Inflammatory macrophage treated with lipopolysaccharide for 1 hour (primary cell): ENCODE results near the gene TMCC2.
A peak's percentile ranks its signal among the peaks of the same experiment; 100 is the strongest.
"Not testable (repeated sequence)": the region's sequence is repeated elsewhere in the genome, so short reads cannot be mapped to it uniquely, and the experiment has no call there.

Experiments used
- DNase-seq, 2 donors: peaks; one replicate each; pipeline ENCODE4 v3.0.0-alpha.2; 2020 to 2022

TMCC2 gene

GRCh38 chr1:205261946-205262691 lies 34.4 kb downstream of the TMCC2 start:
- DNase-seq, result peak in 1 of 2 donors; percentile 64

GRCh38 chr1:205262731-205263171 lies 35.0 kb downstream of the TMCC2 start:
- no peak for DNase-seq

DNA sequence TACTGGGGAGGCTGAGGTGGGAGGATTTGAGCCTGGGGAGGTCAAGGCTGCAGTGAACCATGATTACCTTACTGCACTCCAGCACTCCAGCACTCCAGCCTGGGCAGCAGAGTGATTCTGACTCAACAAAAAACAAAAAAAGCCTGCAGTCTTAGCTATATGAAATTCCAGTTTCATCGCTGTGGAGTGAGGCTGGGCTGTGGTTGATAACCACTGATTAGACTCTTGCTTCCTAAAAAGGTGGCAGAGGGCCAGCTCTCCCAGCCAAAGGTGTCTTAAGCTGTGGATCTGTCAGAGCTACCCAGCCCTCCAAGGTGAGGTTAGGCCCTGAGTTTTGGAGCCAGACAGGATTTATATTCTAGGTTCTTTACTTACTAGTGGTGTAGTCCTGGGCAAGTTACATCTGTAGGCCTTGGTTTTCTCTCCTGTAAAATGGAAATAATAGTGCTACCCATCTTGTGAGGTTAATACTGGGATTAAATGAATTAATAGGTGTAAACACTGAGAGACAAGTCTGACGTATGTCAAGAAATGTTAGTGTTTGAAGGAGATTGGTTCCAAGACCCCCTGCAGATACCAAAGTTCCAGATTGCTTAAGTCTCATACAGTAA lies 35.9 kb downstream of the TMCC2 start:
- DNase-seq, result no peak

DNA sequence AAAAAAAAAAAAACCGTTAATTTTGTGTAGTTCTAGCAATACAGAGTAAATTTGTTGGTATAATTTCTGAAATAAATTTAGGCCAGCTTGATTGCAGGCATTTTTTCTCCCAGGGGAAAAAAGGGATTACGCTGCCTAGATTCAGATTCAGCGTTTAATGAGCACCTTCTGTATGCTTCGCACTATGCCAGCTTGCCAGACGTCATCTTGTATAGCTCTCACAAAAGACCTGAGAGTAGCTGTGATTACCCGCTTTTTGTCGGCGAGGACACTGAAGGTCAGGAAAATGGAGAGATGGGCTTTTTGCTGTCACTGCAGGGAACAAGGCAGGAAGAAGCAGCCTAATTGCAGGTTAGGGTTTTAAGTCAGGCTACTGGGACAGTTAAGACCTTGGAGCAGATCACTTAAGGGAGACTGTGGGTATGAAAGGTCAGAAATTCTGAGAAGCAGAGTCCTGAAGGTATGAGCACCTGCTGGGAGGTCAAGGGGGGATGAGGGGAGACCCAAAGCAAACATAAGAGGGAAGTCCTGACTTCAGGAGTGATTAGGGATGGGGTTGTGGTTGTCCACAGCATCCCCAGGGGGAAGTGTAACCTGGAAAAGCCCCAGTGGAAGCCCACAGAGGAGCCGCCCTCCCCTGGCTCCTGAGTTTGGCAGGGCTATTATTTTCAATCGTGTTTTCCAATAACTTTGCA lies 39.0 kb downstream of the TMCC2 start:
- no peak for DNase-seq

- DNase-seq, result no peak
Observed at GRCh38 chr1:205267306-205267902, 39.7 kb downstream of the TMCC2 start.

DNA sequence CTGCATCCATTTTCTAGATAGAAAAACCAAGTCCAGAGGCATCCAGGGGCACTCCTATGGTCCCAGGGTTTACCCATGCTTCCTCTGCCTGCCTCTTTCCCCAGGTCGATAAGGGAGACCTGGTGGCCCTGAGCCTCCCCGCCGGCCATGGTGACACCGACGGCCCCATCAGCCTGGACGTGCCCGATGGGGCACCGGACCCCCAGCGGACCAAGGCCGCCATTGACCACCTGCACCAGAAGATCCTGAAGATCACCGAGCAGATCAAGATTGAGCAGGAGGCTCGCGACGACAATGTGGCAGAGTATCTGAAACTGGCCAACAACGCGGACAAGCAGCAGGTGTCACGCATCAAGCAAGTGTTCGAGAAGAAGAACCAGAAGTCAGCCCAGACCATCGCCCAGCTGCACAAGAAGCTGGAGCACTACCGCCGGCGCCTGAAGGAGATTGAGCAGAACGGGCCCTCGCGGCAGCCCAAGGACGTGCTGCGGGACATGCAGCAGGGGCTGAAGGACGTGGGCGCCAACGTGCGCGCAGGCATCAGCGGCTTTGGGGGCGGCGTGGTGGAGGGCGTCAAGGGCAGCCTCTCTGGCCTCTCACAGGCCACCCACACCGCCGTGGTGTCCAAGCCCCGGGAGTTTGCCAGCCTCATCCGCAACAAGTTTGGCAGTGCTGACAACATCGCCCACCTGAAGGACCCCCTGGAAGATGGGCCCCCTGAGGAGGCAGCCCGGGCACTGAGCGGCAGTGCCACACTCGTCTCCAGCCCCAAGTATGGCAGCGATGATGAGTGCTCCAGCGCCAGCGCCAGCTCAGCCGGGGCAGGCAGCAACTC lies 41.3 kb downstream of the TMCC2 start:
- no peak for DNase-seq

DNA sequence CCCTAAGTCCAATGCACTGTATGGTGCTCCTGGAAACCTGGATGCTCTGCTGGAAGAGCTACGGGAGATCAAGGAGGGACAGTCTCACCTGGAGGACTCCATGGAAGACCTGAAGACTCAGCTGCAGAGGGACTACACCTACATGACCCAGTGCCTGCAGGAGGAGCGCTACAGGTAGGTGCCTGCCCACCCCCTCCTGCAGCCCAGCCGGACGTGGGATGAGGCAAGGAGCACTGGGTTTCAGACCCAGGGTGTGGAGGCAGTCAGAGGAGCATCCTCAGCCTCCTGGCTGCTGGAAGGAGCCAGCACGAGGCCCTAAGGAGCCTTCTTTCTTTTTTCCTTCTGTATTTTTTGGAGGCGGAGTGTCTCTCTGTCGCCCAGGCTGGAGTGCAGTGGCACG lies 42.0 kb downstream of the TMCC2 start:
- DNase-seq, result no peak

GRCh38 chr1:205270271-205270670 lies 42.5 kb downstream of the TMCC2 start:
- no peak for DNase-seq

GRCh38 chr1:205270764-205271163 lies 43.0 kb downstream of the TMCC2 start:
- no peak for DNase-seq

DNA sequence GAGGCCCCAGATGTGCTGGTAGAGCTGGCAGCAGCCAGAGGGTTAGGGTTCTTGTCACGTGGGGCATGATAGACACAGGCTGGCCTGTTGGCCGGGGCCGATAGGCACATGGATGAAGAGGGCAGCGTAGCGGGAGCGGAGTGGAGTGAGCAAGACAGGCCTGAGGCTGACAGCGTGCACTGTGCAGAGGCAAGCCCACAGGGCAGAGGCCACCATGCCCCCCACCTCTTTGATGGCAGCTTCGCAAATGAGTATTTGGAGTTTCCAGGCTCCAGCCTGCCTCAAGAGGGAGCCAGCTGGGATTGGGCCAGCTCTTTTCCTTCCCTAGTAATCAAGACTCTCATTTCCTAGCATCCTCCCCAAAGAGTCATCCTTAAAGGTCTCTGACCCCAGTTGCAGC lies 43.5 kb downstream of the TMCC2 start:
- DNase-seq, result no peak

- DNase-seq, result no peak
Observed at GRCh38 chr1:205271745-205272144, 44.0 kb downstream of the TMCC2 start.

- no peak for DNase-seq
Observed at GRCh38 chr1:205272536-205272935, 44.8 kb downstream of the TMCC2 start.

DNA sequence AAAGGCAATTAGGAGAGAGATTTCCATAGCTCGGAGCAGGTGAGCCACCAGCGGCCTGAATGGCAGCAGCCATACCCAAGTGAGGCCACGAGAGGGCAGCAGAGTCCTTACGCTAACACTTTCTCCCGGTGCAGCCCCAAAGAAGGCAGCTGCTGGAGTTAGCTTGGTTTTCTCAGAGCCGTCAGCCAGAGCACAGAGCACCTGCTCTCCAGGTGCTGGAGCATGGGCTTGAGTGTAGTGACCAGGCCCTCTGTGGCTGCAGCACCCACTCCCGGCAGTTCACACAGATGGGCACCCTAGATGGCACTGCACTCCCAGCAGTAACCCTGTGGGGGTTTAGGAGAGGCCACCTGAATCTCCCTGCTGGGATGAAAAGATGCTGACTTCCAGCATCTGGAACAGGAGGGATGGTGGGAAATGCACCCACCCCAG lies 45.8 kb downstream of the TMCC2 start:
- DNase-seq, result peak; percentile 52 to 93

- DNase-seq, result peak in 1 of 2 donors; percentile 62
Observed at GRCh38 chr1:205274041-205274691, 46.4 kb downstream of the TMCC2 start.

GRCh38 chr1:205275133-205275532 lies 47.4 kb downstream of the TMCC2 start:
- DNase-seq, result no peak

- DNase-seq, result no peak
Observed at GRCh38 chr1:205275916-205276688, 48.4 kb downstream of the TMCC2 start.

- DNase-seq, result no peak
Observed at GRCh38 chr1:205276689-205277065, 48.9 kb downstream of the TMCC2 start.

- DNase-seq, result no peak
Observed at GRCh38 chr1:205279986-205280385, 52.2 kb downstream of the TMCC2 start.

DNA sequence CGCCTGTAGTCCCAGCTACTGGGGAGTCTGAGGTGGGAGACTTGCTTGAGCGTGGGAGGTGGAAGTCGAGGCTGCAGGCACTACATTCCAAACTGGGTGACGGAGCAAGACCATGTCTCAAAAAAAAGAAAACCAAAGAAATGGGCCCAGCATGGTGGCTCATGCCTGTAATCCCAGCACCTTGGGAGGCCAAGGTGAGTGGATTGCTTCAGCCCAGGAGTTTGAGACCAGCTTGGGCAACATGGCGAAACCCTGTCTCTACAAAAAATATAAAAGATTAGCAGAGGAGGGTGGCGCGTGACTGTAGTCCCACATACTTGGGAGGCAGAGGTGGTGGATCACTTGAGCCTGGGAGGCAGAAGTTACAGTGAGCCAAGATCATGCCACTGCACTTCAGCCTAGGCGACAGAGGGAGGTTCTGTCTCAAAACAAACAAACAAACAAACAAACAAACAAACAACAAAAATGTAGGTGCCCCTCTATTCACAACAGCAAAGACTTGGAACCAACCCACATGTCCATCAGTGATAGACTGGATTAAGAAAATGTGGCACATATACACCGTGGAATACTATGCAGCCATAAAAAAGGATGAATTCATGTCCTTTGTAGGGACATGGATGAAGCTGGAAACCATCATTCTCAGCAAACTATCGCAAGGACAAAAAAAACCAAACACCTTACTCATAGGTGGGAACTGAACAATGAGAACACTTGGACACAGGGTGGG lies 53.1 kb downstream of the TMCC2 start:
- DNase-seq, result not testable (repeated sequence)
